PFSK-1 (cell line): Measurements from ENCODE around the gene ARF3.
A peak's percentile ranks its signal among the peaks of the same experiment; 100 is the strongest.

Experiments
- FOXP2 ChIP-seq: optimal IDR thresholded peaks from 2 replicates; pipeline ENCODE3; 2011; ENCODE audit warnings: borderline replicate concordance, control low read depth, inconsistent platforms; ENCODE audit not compliant: insufficient read depth; ENCODE audit errors: extremely low read length, extremely low read depth
- POLR2AphosphoS5 ChIP-seq: IDR thresholded peaks from 2 replicates; pipeline ENCODE4 v1.6.1; 2012; ENCODE audit warnings: low read depth, mild to moderate bottlenecking, control low read depth, low read length, moderate library complexity
- REST ChIP-seq, 2 experiments: IDR thresholded peaks; 2 replicates each; pipeline versions ENCODE4 v1.6.1 to v1.8.0; 2011 to 2012; ENCODE audit warnings: low read depth in 2 of 2, low read length in 2 of 2, control low read depth in 1 of 2, inconsistent platforms in 1 of 2, mild to moderate bottlenecking in 1 of 2, moderate library complexity in 1 of 2; ENCODE audit not compliant: insufficient read depth in 1 of 2
- SIN3A ChIP-seq: IDR thresholded peaks from 2 replicates; pipeline ENCODE4 v1.6.1; 2012; ENCODE audit warnings: mild to moderate bottlenecking, low read length, moderate library complexity, borderline replicate concordance; ENCODE audit not compliant: insufficient read depth
- TAF1 ChIP-seq: IDR thresholded peaks from 2 replicates; pipeline ENCODE4 v1.6.1; 2012; ENCODE audit warnings: low read length, control low read depth, borderline replicate concordance; ENCODE audit not compliant: insufficient read depth

ARF3 gene

DNA sequence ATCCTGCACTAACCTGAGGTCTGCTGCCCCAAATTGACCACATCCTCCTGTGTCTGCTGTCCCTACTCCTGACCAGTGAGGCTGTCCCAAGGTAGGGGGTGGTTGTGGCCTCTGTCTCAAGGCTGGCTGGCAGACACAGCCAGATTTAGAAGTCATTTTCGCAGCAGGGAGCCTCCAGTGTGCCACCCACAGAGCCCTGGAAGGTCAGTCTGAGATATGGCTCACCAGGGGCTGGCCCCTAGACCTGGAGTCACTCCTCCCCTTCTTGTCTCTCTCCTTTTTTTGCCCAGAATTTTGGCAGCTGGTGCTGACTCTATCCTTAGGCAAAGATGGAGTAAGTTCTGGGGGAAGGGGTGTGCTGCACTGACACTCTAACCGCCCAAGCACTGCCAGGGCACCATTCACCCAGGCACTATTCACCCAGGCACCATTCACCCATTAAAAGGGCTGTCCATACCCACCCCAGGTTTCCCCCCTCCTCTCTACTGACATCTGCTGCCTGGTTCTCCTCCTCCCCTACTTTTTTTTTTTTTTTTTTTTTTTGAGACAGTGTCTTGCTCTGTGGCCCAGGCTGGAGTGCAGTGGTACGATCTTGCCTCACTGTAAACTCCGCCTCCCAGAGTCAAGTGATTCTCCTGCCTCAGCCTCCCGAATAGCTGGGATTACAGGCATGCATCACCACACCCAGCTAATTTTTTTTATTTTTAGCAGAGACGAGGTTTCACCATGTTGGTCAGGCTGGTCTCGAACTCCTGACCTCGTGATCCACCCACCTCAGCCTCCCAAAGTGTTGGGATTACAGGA is 34.2 kb upstream of the ARF3 start:
- TF ChIP-seq SIN3A (no peak), REST (IDR thresholded peaks at IDR 0.05; ENCODE audit: insufficient read depth in 1 of 2, low read depth in 2 of 2, low read length in 2 of 2) (no peak), POLR2AphosphoS5 (no peak), TAF1 (no peak), FOXP2 (no peak)

DNA sequence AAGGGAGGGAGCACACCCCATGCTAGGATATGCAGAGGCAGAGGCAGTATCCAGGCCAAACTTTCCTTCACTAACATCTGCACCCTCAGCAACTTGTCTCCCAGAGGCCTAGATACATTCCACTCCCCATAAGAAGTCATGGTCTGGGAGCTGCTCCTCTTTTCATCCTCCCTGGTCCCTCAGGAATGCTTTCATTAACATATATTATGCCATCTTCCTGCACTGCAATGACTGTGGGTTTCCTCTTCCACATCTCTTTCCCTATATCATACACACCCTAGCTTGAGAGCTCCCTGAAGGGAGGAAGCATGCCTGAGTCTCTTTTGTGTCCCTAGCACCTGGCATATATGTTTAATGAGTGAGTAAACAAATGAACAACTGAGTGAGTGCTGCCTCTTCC is 33.3 kb upstream of the ARF3 start:
- no peak for TF ChIP-seq FOXP2
- no peak for TF ChIP-seq REST (IDR thresholded peaks at IDR 0.05; ENCODE audit: insufficient read depth in 1 of 2, low read depth in 2 of 2, low read length in 2 of 2)
- no peak for TF ChIP-seq POLR2AphosphoS5
- TF ChIP-seq SIN3A = no peak

- TF ChIP-seq FOXP2 (peak; percentile 14), SIN3A (no peak)
These were observed 30.9 kb upstream of the ARF3 start for GRCh38 chr12:48988030-48988649.

DNA sequence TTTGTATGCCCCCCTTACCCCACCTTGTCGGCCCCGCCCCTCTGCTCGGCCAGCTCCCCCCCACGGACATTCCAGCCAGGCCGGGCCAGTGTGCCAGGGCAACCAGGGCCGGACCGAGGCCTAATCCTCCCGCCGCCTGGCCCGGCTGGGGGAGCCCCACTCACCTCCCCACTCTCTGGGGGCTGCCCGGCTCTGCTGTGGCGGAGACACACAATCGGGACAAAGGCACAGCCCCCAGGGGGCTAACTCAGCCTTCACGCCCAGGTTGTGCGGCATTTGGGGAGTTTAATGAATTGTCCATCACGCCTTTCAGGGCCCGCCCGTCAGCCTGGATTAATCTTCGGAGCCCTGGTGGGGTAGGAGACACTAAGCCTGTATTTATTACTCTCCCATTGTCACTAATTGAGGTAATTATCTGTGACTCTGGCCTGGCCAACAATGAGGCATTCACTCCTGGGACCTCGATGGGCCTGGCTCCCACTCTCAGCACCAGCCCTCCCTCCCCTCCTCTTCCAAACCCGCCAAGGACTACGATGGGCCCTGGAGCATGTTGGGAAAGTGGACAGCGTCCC is 29.5 kb upstream of the ARF3 start:
- TF ChIP-seq POLR2AphosphoS5 (no peak), REST (IDR thresholded peaks at IDR 0.05; ENCODE audit: insufficient read depth in 1 of 2, low read depth in 2 of 2, low read length in 2 of 2) (no peak), SIN3A (no peak), TAF1 (no peak), FOXP2 (no peak)

DNA sequence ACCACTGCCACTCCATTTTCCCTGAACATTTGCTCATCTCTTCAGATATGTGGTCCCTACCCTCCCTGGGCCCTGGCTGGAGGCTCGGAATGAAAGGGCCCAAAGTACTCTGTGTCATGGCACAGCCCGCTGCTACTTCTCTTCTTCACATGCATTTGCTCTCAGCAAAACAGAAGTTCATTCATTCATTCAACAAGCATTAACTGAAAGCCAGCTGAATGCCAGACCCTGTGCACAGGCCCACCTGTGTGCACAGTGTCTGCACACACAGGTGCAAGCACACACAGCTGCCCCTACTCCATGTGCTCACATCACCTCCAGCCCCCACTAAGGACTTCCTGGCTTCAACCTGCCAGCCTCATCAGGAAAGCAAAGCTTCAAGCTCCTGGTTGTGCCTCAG is 28.6 kb upstream of the ARF3 start:
- no peak for TF ChIP-seq SIN3A
- no peak for TF ChIP-seq FOXP2
- TF ChIP-seq TAF1 = no peak
- no peak for TF ChIP-seq POLR2AphosphoS5
- TF ChIP-seq REST (IDR thresholded peaks at IDR 0.05; ENCODE audit: insufficient read depth in 1 of 2, low read depth in 2 of 2, low read length in 2 of 2) = no peak
